Measurements from ENCODE around the gene NUP210L.
"Not testable (repeated sequence)": the region's sequence is repeated elsewhere in the genome, so short reads cannot be mapped to it uniquely, and the experiment has no call there.

Gene NUP210L

GRCh38 chr1:154093699-154094098 is 61.2 kb downstream of the NUP210L start:
- DNase-seq (ENCODE audit: low read depth): no peak
- in situ Hi-C loops (cut with HindIII; ENCODE audit: low sequenced_read_pairs): no loop called here
- TF ChIP-seq CTCF (IDR thresholded peaks at IDR 0.05; ENCODE audit: low read depth, low read length, missing control alignments): no peak
- no peak overlapping the region for H3K4me3 ChIP-seq (ENCODE audit: low read depth, low read length)

GRCh38 chr1:154091706-154092105 is 63.2 kb downstream of the NUP210L start:
- no peak overlapping the region for H3K4me3 ChIP-seq (ENCODE audit: low read depth, low read length)
- TF ChIP-seq CTCF (IDR thresholded peaks at IDR 0.05; ENCODE audit: low read depth, low read length, missing control alignments): no peak
- in situ Hi-C loops (cut with HindIII; ENCODE audit: low sequenced_read_pairs): no loop called here
- no peak for DNase-seq (ENCODE audit: low read depth)

GRCh38 chr1:154087574-154087973 is 67.3 kb downstream of the NUP210L start:
- no peak for DNase-seq (ENCODE audit: low read depth)
- H3K4me3 ChIP-seq (ENCODE audit: low read depth, low read length): no peak overlapping the region
- TF ChIP-seq CTCF (IDR thresholded peaks at IDR 0.05; ENCODE audit: low read depth, low read length, missing control alignments): no peak
- in situ Hi-C loops (cut with HindIII; ENCODE audit: low sequenced_read_pairs): no loop called here

GRCh38 chr1:154083057-154083456 is 71.8 kb downstream of the NUP210L start:
- DNase-seq (ENCODE audit: low read depth); in situ Hi-C loops (cut with HindIII; ENCODE audit: low sequenced_read_pairs); H3K4me3 ChIP-seq (ENCODE audit: low read depth, low read length): not testable (repeated sequence)

- in situ Hi-C loops (cut with HindIII; ENCODE audit: low sequenced_read_pairs): no loop called here
- no peak for TF ChIP-seq CTCF (IDR thresholded peaks at IDR 0.05; ENCODE audit: low read depth, low read length, missing control alignments)
- no peak for DNase-seq (ENCODE audit: low read depth)
- no peak overlapping the region for H3K4me3 ChIP-seq (ENCODE audit: low read depth, low read length)
Observed at GRCh38 chr1:154081386-154082126, 73.3 kb downstream of the NUP210L start.

- in situ Hi-C loops (cut with HindIII; ENCODE audit: low sequenced_read_pairs): no loop called here
- H3K4me3 ChIP-seq (ENCODE audit: low read depth, low read length): no peak overlapping the region
Observed at GRCh38 chr1:154076413-154076812, 78.5 kb downstream of the NUP210L start.

More at GRCh38 chr1:154076413-154076812, 78.5 kb downstream of the NUP210L start:
- no peak for TF ChIP-seq CTCF (IDR thresholded peaks at IDR 0.05; ENCODE audit: low read depth, low read length, missing control alignments)
- DNase-seq (ENCODE audit: low read depth): no peak
